Natural killer cell (primary cell): Measurements from ENCODE around the gene TMEM181. TPM values are rescaled to one million over a fixed set of nuclear protein-coding genes. Genes with fewer than 3 reads are reported as not detected.
"Not testable (repeated sequence)": the region's sequence is repeated elsewhere in the genome, so short reads cannot be mapped to it uniquely, and the experiment has no call there.

Experiments
- ATAC-seq, 3 donors: fragments of 150-1000 bp in 2 of 3; fragments of 200-7000 bp in 1 of 3; cut with Tn5 transposase; 1 replicate in 1 of 3; 2 replicates in 2 of 3; pipeline ENCODE4 v1.10.0; 2021; ENCODE audit warnings: mild to moderate bottlenecking in 2 of 3, moderate library complexity in 2 of 3
- DNase-seq, 2 donors: peaks; one replicate each; pipeline versions ENCODE4 v3.0.0 to v3.0.0-alpha.2; 2013 to 2021; ENCODE audit warnings: mixed read lengths in 1 of 2
- H3K27ac ChIP-seq: one replicate; pipeline ENCODE4 v1.5.1; 2013; ENCODE audit warnings: mild to moderate bottlenecking, low read length
- H3K27me3 ChIP-seq: one replicate; pipeline ENCODE4 v1.6.1; 2013; ENCODE audit warnings: low read length; ENCODE audit not compliant: control insufficient read depth, insufficient read depth
- H3K36me3 ChIP-seq: one replicate; pipeline ENCODE4 v1.6.1; 2013; ENCODE audit warnings: low read length; ENCODE audit not compliant: control insufficient read depth, insufficient read depth
- H3K4me1 ChIP-seq: one replicate; pipeline ENCODE4 v1.6.1; 2013; ENCODE audit warnings: low read length; ENCODE audit not compliant: control insufficient read depth, insufficient read depth
- H3K4me3 ChIP-seq: one replicate; pipeline ENCODE4 v1.5.1; 2013; ENCODE audit warnings: low read length
- H3K9me3 ChIP-seq: one replicate; pipeline ENCODE4 v1.6.1; 2013; ENCODE audit warnings: low read length; ENCODE audit not compliant: control insufficient read depth, insufficient read depth
- H3K27ac Mint-ChIP-seq, 2 donors: one replicate each; pipeline ENCODE4 v1.8.0; 2022; ENCODE audit warnings: mild to moderate bottlenecking in 2 of 2, mixed read lengths in 2 of 2, moderate library complexity in 1 of 2
- H3K27me3 Mint-ChIP-seq, 2 donors: one replicate each; pipeline ENCODE4 v1.8.0; 2022; ENCODE audit warnings: low read depth in 2 of 2, mixed read lengths in 2 of 2
- H3K36me3 Mint-ChIP-seq: one replicate; pipeline ENCODE4 v1.8.0; 2022; ENCODE audit warnings: mixed read lengths
- H3K4me1 Mint-ChIP-seq, 2 donors: one replicate each; pipeline ENCODE4 v1.8.0; 2022; ENCODE audit warnings: mixed read lengths in 2 of 2
- H3K4me3 Mint-ChIP-seq: one replicate; pipeline ENCODE4 v1.8.0; 2022; ENCODE audit warnings: mild to moderate bottlenecking, moderate library complexity, mixed read lengths
- H3K9me3 Mint-ChIP-seq, 2 donors: one replicate each; pipeline ENCODE4 v1.8.0; 2022; ENCODE audit warnings: mixed read lengths in 2 of 2
- WGBS: methylation state at CpG from one replicate; pipeline ENCODE4 v1.1.7; 2013; ENCODE audit warnings: missing lambda C conversion rate; ENCODE audit not compliant: insufficient coverage; 5-methylcytosine and 5-hydroxymethylcytosine counted together
- intact Hi-C: fragments of 100-400 bp; cut with micrococcal nuclease; formaldehyde crosslinking; loops from one replicate; pipeline ENCODE4 v1.14.2; 2022
- total RNA-seq, 4 donors: library from RNA; stranded (reverse); fragments of 120-200 nt in 1 of 4; gene quantifications; one replicate each; pipeline versions ENCODE4 v1.2.3 to v1.2.4, GENCODE V29; 2013 to 2022
- TF ChIP-seq, protein P1 (sequence below): fragments of 200-600 bp; IDR thresholded peaks from one replicate; pipeline ENCODE4 v1.8.0; 2022; ENCODE audit warnings: antibody characterized with exemption

The TMEM181 gene
- total RNA-seq, 3 donors from 2014 or later (not counting 1 experiment from before 2014, with no cell fraction given): 44.8 to 60.9 (median 45.0) TPM

- Histone ChIP-seq H3K4me3 (no peak overlapping the region), H3K36me3 (peaks cover 77% of the 10 kb centered on the region), H3K27me3 (no peaks in the 10 kb centered on the region), H3K27ac (no peak overlapping the region), H3K4me1 (peaks cover 3% of the 10 kb centered on the region), H3K9me3 (no peaks in the 10 kb centered on the region)
- peaks cover 50 to 56% of the 10 kb centered on the region in 2 donors for H3K4me1 Mint-ChIP-seq
- 87% methylated on average over 19 of the region's 20 CpGs for WGBS
- intact Hi-C loops: no loop called here
- H3K36me3 Mint-ChIP-seq: peaks cover 21% of the 10 kb centered on the region
- ATAC-seq (peak in 1 of 3 donors; percentile 40), DNase-seq (peak in 1 of 2 donors; percentile 68)
- H3K27me3 Mint-ChIP-seq: no peaks in the 10 kb centered on the region
- TF ChIP-seq, protein P1, sequence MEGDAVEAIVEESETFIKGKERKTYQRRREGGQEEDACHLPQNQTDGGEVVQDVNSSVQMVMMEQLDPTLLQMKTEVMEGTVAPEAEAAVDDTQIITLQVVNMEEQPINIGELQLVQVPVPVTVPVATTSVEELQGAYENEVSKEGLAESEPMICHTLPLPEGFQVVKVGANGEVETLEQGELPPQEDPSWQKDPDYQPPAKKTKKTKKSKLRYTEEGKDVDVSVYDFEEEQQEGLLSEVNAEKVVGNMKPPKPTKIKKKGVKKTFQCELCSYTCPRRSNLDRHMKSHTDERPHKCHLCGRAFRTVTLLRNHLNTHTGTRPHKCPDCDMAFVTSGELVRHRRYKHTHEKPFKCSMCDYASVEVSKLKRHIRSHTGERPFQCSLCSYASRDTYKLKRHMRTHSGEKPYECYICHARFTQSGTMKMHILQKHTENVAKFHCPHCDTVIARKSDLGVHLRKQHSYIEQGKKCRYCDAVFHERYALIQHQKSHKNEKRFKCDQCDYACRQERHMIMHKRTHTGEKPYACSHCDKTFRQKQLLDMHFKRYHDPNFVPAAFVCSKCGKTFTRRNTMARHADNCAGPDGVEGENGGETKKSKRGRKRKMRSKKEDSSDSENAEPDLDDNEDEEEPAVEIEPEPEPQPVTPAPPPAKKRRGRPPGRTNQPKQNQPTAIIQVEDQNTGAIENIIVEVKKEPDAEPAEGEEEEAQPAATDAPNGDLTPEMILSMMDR: no peak
- H3K9me3 Mint-ChIP-seq: peaks cover 4 to 6% of the 10 kb centered on the region in 2 donors
- no peak overlapping the region for H3K4me3 Mint-ChIP-seq
- H3K27ac Mint-ChIP-seq: peak overlapping the region; percentile 77 to 91
Measured at GRCh38 chr6:158629367-158630221, 69.7 kb downstream of the TMEM181 start.

- H3K9me3 ChIP-seq: no peaks in the 10 kb centered on the region
- no peak overlapping the region for H3K27ac ChIP-seq
- H3K27me3 ChIP-seq: no peaks in the 10 kb centered on the region
- Mint-ChIP-seq H3K27me3 (no peaks in the 10 kb centered on the region), H3K36me3 (peaks cover 15% of the 10 kb centered on the region), H3K4me1 (peaks cover 56 to 63% of the 10 kb centered on the region in 2 donors), H3K9me3 (peaks cover 4 to 6% of the 10 kb centered on the region in 2 donors), H3K27ac (peak overlapping the region; percentile 71 to 91), H3K4me3 (no peak overlapping the region)
- H3K36me3 ChIP-seq: peaks cover 72% of the 10 kb centered on the region
- 86% methylated on average over 19 of the region's 19 CpGs for WGBS
- no peak for ATAC-seq
- peaks cover 14% of the 10 kb centered on the region for H3K4me1 ChIP-seq
- TF ChIP-seq, protein P1: no peak
- no peak overlapping the region for H3K4me3 ChIP-seq
- DNase-seq: no peak
- intact Hi-C loops: no loop called here
Measured at GRCh38 chr6:158630938-158631616, 71.2 kb downstream of the TMEM181 start.

GRCh38 chr6:158631678-158632537, 72.0 kb downstream of the TMEM181 start:
- intact Hi-C loops: no loop called here
- 83% methylated on average over 19 of the region's 19 CpGs for WGBS

DNA sequence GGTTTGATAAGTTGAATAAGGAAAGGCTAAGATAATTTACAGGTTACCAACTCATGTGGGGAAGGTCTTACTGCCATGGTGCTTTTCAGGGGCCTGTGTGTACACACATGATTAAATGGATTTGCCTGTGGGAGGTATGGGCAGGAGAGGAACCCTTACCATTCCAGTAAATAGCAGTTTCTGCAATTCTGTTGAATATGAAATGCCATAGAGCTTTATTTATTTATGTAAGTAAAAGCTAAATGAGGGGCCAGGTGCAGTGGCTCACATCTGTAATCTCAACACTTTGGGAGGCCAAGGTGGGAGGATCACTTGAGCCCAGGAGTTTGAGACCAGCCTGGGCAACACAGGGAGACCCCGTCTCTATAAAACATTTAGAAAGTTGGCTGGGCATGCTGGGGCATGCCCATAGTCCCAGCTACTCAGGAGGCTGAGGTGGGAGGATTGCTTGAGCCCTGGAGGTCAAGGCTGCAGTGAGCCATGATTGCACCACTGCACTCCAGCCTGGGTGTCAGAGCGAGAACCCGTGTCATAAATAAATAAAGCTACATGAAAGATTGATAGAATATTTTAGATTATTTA, 72.7 kb downstream of the TMEM181 start:
- H3K36me3 Mint-ChIP-seq: peaks cover 20% of the 10 kb centered on the region
- ATAC-seq, H3K4me3 Mint-ChIP-seq, H3K27me3 ChIP-seq, H3K9me3 ChIP-seq, intact Hi-C loops, H3K27me3 Mint-ChIP-seq, DNase-seq, H3K4me3 ChIP-seq, H3K27ac ChIP-seq, H3K9me3 Mint-ChIP-seq: not testable (repeated sequence)
- peaks cover 20% of the 10 kb centered on the region for H3K4me1 ChIP-seq
- peaks cover 73% of the 10 kb centered on the region for H3K36me3 ChIP-seq
- WGBS: 98% methylated on average over 3 of the region's 3 CpGs
- peak overlapping the region; percentile 71 to 91 for H3K27ac Mint-ChIP-seq
- H3K4me1 Mint-ChIP-seq: peaks cover 55 to 62% of the 10 kb centered on the region in 2 donors

More at GRCh38 chr6:158631678-158632537, 72.0 kb downstream of the TMEM181 start:
- H3K36me3 ChIP-seq: peaks cover 72% of the 10 kb centered on the region
- ATAC-seq: peak in 1 of 3 donors; percentile 50
- no peak overlapping the region for H3K4me3 Mint-ChIP-seq
- peaks cover 20% of the 10 kb centered on the region for H3K4me1 ChIP-seq
- DNase-seq: no peak
- peaks cover 2 to 3% of the 10 kb centered on the region in 2 donors for H3K9me3 Mint-ChIP-seq
- H3K4me1 Mint-ChIP-seq: peaks cover 56 to 62% of the 10 kb centered on the region in 2 donors
- peak overlapping the region; percentile 71 to 91 for H3K27ac Mint-ChIP-seq
- no peak overlapping the region for H3K4me3 ChIP-seq
- H3K27me3 ChIP-seq: no peaks in the 10 kb centered on the region
- no peaks in the 10 kb centered on the region for H3K9me3 ChIP-seq
- H3K36me3 Mint-ChIP-seq: peaks cover 18% of the 10 kb centered on the region
- H3K27ac ChIP-seq: no peak overlapping the region
- TF ChIP-seq, protein P1: no peak
- H3K27me3 Mint-ChIP-seq: no peaks in the 10 kb centered on the region
